Left ventricle myocardium superior (tissue), 1 donor: ENCODE results near the gene EXOSC9. TPM values are rescaled to one million over a fixed set of nuclear protein-coding genes. Genes with fewer than 3 reads are reported as not detected.

ENCODE experiments used
- ATAC-seq: fragments of 200-7000 bp; cut with Tn5 transposase; one replicate; pipeline ENCODE4 v1.9.1; 2020; ENCODE audit warnings: mild to moderate bottlenecking, moderate library complexity
- DNase-seq: peaks from one replicate; pipeline ENCODE4 v3.0.0-alpha.2; 2020
- intact Hi-C: fragments of 100-400 bp; cut with micrococcal nuclease; formaldehyde crosslinking; loops from one replicate; pipeline ENCODE4 v1.11.0; 2022
- total RNA-seq: library from RNA; stranded (reverse); fragmentation: NEBNext Ultra II Directional; extraction: Animal tissue kit (Norgen Biotek cat#: 25700); gene quantifications from one replicate; pipeline ENCODE4 v1.2.1, GENCODE V29; 2021
- donor health status: DM: no; HTN: yes; CAD: no; lungs with severe emphysema.

EXOSC9 gene
- total RNA-seq, 1 donor from 2014 or later = 9.4 TPM

DNA sequence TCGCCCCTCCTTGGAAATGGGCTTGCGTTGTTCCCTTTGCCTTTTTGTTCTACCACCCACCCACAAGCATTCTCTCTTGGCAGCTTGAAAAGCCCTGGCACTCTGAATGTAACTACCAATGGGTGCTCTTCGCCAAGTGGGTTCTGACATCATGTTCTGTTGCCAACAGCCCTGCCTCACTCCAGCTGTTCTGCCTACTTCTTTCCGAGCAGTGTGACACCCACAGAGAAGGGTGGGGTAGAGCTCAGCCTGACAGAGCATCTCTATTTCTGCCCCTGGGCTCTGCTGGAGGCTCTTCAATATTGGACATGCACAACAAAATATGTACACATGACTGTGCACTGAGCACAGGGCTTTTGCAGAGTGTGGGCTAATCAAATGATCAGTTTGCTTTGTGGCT is 15.6 kb upstream of the EXOSC9 start:
- ATAC-seq (peak; percentile 66), DNase-seq (no peak)
- intact Hi-C loops = no loop called here

DNA sequence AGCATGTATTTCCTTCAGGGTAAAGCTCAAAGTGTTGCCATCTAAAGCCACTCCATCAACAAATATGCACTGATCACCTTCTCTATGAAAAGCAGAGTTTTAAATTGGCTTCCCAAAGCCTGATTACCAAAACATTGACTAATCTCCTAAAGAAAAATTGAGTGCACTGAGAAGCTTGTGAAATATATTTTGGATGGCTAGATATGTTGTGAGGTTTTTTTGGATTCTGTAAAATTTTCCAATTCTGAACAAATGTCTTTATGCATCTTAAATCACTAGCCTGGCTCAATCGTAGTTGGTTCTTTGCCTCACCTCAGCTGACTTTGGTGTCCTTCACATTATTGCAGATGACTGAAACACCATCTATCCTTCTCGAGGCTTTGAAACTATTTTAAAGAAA is 14.9 kb upstream of the EXOSC9 start:
- intact Hi-C loops = no loop called here
- ATAC-seq (no peak), DNase-seq (no peak)

DNA sequence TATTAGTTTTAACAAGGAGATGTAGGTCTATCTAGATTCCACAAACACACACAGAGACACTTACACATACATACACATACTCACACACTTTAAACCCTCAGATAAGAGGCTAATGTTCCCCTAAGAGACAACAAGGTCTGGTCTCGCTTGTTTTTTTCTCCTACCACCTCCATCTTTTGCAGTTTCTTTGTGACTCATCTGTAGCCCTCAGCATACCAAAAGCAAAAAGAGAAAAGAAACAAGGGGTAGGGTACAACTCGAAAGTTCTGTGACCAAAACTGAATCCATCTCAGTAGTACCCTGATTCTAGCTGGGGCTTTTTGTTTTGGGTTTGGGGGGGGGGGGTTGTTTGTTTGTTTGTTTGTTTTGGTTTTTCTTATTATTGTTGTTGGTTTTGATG is 12.2 kb upstream of the EXOSC9 start:
- DNase-seq (no peak), ATAC-seq (no peak)
- intact Hi-C loops = no loop called here

DNA sequence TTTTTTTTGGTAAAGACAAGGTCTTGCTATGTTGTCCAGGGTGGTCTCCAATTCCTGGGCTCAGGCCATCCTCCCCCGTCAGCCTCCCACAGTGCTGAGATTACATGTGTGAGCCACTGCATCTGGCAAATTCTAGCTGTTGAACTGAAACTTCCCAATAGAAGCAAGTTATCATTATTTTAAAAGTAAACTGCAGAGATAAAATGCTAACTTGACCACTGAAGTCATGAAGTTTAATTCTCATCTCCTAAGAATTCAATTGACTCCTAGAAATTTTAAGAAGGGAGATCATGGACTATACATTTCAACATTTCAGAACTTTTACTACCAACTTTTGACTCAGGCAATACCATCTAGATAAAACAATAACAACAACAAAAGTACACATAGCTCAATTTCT is 11.7 kb upstream of the EXOSC9 start:
- no peak for ATAC-seq
- intact Hi-C loops = no loop called here

DNA sequence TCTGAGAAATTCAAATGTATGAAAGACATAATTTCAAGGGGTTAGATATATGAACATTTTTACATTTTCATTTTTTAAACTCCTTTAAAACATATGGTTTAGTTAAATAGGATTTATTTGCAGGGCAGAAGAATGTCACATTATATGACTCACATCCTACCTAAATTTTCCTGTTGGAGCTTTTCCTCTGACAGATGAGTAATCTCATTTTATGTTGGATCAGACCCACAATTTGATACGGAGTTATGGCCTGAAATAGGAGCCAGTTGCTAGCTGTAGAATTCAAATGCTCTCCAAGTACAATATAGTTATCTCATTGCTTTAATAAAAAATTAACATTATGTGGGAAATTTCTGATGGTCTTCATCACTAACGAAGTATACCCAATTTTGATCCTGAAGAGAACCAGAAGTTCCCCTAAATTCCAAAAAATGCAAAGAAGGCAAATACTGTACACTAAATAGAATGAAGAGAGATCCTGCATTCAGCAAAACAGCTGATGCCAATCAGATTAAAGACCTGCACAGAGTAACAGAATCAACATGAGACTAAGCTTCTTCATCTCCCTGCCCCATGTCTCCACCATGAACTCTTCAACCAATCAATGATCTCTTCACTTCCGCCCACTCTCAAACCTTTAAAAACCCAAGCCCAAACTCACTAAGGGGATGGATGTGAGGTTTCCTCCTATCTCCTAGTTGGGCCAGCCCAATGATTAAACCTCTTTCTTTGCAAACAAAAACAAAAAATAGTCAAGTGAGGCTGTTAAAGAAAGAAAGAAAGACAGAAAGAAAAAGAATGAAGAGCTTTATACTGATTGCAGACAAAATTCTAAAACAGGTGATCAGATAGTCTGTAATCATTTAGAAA is 10.9 kb upstream of the EXOSC9 start:
- intact Hi-C loops = no loop called here
- DNase-seq (no peak), ATAC-seq (no peak)

More for the DNA sequence above, 11.7 kb upstream of the EXOSC9 start:
- no peak for DNase-seq

DNA sequence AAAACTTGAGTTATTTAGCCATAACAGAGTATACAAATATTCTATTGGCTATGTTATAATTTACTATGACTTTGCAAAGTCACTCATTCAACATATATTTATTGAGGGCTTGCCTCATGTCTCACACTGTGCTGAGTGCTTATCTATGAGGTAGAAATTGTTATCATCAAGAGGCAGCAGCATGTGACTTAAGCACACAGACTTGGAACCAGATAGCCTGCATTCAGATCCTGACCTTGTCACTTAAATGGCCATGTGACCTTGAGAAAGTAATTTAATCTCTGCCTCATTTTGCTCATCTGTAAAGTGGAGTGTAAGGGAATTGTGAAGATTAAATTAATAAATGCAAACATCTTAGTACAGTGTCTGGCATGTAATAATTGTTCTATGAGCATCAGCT is 10.1 kb upstream of the EXOSC9 start:
- no peak for ATAC-seq
- DNase-seq = no peak
- intact Hi-C loops = no loop called here

DNA sequence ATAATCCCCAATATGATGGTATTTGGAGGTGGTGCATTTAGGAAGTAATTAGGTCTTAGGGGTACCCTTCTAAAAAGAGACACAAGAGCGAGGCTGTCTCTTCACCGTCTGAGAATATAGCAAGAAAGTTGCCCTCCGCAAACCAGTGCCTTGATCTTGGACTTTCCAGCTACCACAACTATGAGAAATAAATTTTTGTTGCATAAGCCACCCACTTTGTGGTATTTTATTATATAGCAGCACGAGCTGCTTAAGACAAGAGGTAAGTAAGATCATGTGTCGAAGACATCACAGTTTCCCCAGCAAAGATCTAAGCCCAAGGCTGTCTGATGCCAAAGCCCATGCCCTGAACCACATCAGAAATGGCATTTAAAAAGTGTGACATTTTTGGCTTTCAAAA is 9.6 kb upstream of the EXOSC9 start:
- ATAC-seq (no peak), DNase-seq (no peak)
- intact Hi-C loops = no loop called here

DNA sequence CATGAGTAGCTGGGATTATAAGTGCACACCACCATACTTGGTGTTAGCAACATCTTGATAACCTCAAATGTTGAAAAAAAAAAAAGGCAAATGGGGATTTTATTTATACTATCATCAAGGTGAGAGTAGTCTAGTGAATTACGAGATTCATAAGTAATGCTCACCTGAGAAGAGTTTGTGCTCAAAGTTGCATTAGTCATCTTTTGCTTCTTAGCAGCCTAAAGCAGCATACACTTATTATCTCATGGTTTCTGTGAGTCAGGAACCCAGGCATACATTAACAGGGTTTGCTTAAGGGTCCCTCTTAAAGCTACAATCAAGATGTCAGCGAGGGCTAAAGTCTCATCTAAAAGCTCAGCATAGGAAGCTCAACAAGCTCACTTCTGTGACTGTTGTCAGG is 8.2 kb upstream of the EXOSC9 start:
- ATAC-seq = no peak
- intact Hi-C loops = no loop called here
- no peak for DNase-seq

DNA sequence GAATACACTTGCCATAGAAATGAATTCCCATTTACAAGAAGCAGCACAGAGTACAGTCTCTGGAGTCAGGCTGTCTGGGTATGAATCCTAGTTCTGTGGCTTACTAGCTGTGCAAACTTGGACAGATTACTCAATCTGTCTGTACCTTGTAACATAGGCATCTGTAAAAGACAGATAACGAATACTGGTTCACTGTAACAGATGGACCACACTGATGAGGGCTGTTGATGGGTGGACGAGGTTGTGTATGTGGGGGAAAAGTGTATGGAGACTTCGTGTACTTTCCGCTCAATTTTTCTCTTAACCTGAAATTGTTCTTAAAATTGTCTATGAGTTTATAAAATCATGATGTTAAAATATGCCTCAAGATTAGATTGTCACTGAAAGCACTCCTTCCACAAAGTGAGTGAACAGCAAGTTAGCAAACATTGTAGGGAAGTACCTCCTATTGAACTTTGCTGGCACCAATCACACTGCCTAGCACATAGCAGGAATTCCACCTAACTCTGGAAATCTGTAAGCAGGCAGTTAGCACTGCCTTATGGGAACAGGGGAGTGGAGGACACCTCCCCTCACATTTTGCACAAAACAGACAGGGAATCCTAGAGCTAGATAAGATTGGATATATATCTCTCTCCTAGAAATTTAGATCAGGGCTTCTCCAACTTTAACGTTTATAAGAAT is 6.5 kb upstream of the EXOSC9 start:
- ATAC-seq = no peak
- intact Hi-C loops = no loop called here

DNA sequence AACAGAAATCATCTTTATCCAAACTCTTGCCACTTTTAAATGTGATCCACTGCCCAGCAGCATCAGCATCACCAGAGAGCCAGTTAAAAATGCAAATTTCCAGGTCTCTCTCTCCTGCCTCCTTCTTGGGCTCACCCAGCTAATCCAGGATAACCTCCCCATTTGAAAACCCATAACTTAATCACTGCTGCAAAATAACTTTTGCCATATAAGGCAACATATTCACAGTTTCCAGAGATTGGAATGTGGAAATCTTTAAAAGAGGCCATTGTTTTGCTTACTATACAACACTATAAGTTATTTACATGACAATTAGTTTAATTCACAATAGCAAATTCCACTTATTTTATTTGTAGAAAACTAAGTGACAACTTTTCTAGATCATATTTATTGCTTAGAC is 4.8 kb upstream of the EXOSC9 start:
- no peak for ATAC-seq
- intact Hi-C loops = no loop called here

More for the DNA sequence above, 6.5 kb upstream of the EXOSC9 start:
- DNase-seq = no peak

DNA sequence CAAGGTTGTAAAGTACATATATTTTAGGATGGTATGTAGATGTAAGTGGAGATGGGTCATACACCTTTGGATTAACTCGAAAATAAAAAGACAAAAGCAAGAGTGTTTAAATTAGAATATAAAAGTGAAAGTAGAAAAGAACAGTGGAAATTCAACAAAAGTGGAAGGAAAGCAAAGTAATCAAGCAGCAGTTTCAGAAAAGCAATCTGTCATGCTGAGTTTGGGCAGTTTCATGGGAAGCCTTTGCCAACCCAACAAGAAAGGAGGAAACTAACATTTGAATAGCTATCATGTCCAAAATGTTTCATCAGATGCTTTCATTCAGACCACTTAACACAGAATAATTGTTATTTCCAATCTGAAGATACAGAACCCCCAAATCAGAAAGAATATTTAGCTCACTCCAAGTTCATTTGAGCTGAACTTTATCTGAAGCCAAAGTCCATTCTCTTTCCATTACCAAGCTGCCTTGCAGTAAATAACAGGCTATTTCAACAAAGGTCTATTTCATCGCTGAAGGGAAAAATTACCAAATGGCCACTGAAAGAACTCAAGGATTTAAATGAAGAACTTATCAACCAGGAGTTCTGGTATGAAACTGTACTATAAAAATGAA is 1.8 kb upstream of the EXOSC9 start:
- intact Hi-C loops = no loop called here
- DNase-seq = no peak
- no peak for ATAC-seq

More for the DNA sequence above, 4.8 kb upstream of the EXOSC9 start:
- no peak for DNase-seq

DNA sequence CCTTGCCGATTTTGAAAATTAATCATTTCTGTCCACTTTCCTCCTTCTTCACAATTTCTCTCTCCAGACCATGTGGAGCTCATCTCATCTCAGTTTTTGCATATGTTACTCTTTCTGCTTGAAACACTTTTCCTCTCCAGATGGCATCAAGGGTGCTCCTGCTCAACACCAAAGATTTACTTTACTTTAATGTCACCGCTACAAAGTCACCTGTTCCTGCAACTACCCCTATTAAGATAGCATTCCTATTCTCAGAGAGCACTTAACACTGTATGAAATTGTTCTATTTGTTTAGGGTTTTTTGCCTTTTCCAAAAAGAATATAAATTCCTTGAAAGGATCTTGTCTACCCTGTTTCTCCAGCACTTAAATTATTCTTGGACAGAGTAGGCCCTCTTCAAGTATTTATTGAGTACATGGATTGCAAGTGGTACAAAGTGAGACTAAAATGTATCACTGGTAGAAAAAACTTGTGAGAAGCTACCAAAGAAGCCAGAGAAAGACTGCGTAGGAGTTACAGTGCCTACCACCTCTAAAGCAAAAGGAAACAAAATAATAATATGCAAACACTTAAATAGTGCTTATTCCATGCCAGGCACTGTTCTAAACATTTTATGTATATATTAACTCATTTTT is 1.1 kb upstream of the EXOSC9 start:
- intact Hi-C loops = no loop called here
- no peak for ATAC-seq
- no peak for DNase-seq

DNA sequence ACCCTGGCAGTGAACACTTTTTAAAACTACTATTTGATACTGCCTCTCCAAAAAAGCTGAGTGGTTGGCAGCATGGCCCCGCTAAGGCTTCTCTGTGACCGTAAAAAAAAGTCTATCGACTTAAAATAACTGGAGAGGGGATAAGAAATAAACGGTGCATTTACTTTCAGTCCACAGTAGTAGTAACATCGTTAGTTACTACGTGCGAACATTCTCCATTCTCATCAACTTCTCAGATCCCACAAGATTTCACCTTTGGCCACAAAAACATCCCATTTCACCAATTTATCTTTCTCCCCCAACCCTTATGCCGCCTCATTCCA is 524 bp upstream of the EXOSC9 start:
- ATAC-seq (peak; percentile 27), DNase-seq (no peak)
- intact Hi-C loops = no loop called here

DNA sequence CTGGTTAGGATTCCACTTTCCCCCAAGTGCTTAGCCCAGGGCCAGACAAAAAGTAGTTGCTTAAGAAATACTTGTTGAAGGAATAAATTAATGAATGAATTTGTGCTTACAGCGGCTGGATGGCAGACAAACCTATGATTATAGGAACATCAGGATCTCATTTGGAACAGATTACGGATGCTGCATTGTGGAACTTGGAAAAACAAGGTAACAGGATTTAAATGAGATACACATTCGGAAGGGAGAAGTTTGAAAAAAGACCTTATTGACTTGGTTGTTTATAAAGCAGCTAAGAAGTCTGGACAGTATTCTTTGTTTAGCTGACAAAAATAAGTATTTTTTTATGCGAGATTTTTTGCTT is 572 bp downstream of the EXOSC9 start:
- ATAC-seq (no peak), DNase-seq (no peak)
- intact Hi-C loops = no loop called here

DNA sequence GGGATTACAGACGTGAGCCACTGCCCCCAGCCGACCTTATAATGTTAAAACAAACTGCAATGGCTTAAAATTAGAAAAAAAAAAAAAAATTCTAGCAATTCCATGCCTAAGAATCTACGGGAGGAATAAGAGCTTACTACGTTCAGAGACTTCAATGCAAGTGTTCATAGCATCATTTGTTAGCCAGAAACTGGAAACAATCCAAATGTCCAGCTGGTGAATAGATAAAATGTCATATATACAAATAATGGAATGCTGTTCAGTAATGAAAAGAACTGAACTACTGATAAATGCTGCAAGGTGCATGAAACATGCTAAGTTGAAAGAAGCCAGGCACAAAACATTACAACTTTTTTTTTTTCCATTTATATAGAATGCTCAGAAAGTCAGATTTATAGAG is 5.3 kb downstream of the EXOSC9 start:
- ATAC-seq = no peak
- intact Hi-C loops = no loop called here
- no peak for DNase-seq

DNA sequence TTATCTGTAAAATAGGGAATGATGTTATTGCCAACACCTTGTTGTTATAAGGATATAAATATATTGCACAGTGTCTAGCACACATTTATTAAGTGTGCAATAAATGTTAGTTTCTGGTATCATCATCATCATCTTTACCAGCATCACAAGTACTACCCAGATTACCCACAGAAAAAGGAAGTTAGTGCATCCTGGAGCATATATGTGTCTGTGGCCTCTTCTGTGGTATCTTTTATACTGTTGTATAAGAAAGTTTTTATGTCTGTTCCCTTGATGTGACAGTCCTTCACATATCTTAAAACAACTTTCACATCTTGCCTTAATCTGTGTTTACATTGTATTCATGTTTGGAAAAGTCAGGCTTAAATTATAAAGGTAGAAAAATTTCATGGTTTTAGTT is 10.0 kb downstream of the EXOSC9 start:
- ATAC-seq (no peak), DNase-seq (no peak)
- intact Hi-C loops = no loop called here

DNA sequence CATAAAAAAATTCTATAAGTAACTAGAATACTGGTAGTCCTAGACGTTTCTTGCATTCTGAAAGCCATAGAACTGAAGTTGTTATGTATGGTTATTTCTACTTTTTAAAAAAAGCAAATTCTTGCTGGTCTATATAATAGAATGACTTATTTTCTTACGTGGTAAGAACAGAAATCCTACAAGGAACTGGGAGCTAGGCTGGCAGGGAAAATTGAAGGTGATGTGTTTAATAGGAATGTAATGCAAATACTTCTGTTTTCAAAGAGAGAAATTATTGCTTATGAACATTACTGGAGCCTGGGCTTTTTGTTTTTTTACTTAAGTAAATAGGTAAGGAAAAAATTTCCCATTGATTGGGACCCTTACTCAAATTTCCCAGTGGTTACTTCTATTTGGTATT is 13.6 kb downstream of the EXOSC9 start:
- no peak for DNase-seq
- ATAC-seq = no peak
- intact Hi-C loops = no loop called here

DNA sequence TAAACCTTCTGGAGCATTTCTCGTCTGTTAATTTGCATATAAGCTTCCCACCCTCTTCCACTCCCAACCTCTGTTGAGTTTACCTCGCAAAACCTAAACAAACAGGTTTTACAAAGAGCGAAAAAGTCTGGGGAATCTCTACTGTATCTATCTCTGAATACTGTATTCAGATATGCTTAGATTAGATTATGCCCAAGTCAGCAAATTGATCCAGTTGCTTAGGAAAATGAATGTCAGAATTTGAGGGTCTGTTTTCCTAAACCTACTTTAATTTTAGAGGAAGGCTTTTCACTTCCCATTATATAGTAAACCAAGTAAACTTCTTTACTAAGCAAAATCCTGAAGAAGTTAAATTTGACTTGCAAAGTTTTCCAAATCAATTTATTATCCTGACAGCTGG is 15.9 kb downstream of the EXOSC9 start:
- DNase-seq (no peak), ATAC-seq (no peak)
- intact Hi-C loops = no loop called here

DNA sequence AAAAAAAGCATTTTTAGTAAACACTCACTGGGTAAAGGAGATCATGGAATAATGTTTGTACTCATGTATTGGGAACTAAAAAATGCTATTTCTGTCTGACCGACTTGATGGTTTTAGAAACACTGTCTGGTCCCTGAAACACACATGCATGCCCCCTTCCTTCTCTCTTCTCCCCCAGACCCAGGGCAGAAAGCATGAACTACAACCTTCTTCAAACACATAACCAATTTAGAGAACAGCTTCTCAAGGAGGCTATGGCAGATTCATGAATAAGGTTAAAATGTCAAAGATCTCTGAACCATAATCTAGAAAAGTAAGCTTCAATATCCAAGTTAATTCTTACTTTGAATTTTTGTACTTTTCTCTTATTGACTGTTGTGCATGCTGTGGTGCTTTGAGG is 16.6 kb downstream of the EXOSC9 start:
- no peak for DNase-seq
- intact Hi-C loops = no loop called here
- ATAC-seq = no peak

DNA sequence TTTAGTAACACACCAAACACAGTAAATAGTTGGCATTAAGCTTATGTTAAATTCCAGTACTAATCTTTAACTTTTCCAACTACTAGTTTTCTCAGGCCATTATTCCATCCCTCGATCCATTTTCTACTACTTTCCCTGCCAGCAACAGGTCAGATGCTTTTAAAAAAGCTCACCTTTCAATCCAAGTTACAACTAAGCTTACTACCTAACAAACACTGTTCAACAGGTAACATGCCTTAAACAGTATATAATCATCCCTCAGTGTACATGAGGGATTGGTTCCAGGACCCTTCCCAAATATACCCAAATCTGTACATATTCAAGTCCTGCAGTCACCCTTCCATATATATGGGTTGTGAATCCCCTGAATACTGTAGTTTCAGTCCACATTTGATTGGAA is 17.1 kb downstream of the EXOSC9 start:
- intact Hi-C loops = no loop called here

More for the DNA sequence above, 17.1 kb downstream of the EXOSC9 start:
- DNase-seq = no peak
- no peak for ATAC-seq
